GM13977 (cell line): ENCODE measurements around the gene NSUN4.

ENCODE experiments used
- DNase-seq: peaks from one replicate; pipeline ENCODE4 v3.0.0; 2012; ENCODE audit warnings: low spot score
- CTCF ChIP-seq: IDR thresholded peaks from 2 replicates; pipeline ENCODE4 v1.5.1; 2012; ENCODE audit warnings: mild to moderate bottlenecking, control low read depth; ENCODE audit not compliant: insufficient read depth; ENCODE audit errors: extremely low read depth, missing control alignments
- in situ Hi-C: fragments of 300-500 bp; cut with MboI; formaldehyde crosslinking; loops from one replicate; pipeline ENCODE4 v1.12.0; 2022; ENCODE audit warnings: low sequenced_read_pairs, low pct_unique_long_range_greater_than_20kb, mixed read lengths, inconsistent platforms; ENCODE audit not compliant: unreplicated experiment

Gene NSUN4

GRCh38 chr1:46403916-46404315, 63.3 kb downstream of the NSUN4 start:
- DNase-seq = no peak
- no peak for TF ChIP-seq CTCF
- in situ Hi-C loops = no loop called here

GRCh38 chr1:46404482-46405196, 64.0 kb downstream of the NSUN4 start:
- in situ Hi-C loops = no loop called here
- TF ChIP-seq CTCF = no peak
- DNase-seq = no peak

GRCh38 chr1:46405197-46405555, 64.6 kb downstream of the NSUN4 start:
- no peak for TF ChIP-seq CTCF
- DNase-seq = no peak
- in situ Hi-C loops = no loop called here

GRCh38 chr1:46405724-46406123, 65.1 kb downstream of the NSUN4 start:
- in situ Hi-C loops = no loop called here
- DNase-seq = no peak
- no peak for TF ChIP-seq CTCF

GRCh38 chr1:46406881-46407608, 66.4 kb downstream of the NSUN4 start:
- DNase-seq = no peak
- TF ChIP-seq CTCF = no peak
- in situ Hi-C loops = no loop called here

- no peak for TF ChIP-seq CTCF
- no peak for DNase-seq
- in situ Hi-C loops = no loop called here
These were observed 67.0 kb downstream of the NSUN4 start for GRCh38 chr1:46407636-46408035.
